C4-2B (cell line): ENCODE results near the gene SCAMP3.

Source experiments
- H3K27ac ChIP-seq: fragments of 450-650 bp; 2 replicates; pipeline ENCODE4 v1.5.1; 2017
- ZFX ChIP-seq: fragments of 450-650 bp; IDR thresholded peaks from 2 replicates; pipeline ENCODE4 v1.6.1; 2017
- TF ChIP-seq, protein P1 (sequence below): fragments of 450-650 bp; conservative IDR thresholded peaks from 2 replicates; pipeline ENCODE4 v1.5.1; 2017; ENCODE audit warnings: mild to moderate bottlenecking

The SCAMP3 gene

DNA sequence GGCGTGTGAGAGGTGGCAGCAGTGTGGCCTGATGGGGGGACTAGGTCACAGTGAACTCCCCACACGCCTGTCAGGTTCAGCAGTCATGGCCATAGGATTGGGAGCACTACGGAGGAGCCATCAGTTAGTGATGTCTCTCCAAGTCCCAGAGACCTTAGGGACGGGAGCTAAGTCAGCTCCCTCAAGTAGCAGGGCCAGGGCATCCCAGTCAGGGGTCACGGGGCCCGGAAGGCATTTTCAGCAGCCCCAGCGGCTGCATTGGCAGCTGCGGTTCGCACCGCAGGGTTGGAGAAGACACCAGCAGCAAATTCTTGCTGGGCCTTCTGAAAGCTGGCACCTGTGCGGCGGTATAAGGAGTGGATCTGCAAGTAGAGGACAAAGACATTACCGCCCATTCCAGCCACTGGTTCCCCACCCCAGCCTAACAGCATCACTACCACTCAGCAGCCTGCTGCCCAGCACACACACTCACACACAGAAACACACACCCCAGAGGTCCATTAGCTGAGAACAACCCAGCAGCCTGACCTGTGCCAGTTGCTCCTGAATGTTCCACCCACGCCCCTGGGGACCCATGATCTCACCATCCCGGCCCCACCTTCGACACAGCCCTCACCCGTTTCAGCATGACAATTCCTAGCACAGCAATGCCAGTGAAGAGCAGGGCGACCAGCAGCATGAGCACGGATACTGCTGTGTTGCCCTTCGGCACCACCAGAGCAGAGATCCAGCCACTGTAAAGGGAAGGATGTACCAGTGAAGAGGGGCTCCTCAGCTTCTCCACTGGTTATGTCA lies 5.9 kb downstream of the SCAMP3 start:
- no peak overlapping the region; the same call in 1 of the 2 replicates for H3K27ac ChIP-seq
- TF ChIP-seq, protein P1, sequence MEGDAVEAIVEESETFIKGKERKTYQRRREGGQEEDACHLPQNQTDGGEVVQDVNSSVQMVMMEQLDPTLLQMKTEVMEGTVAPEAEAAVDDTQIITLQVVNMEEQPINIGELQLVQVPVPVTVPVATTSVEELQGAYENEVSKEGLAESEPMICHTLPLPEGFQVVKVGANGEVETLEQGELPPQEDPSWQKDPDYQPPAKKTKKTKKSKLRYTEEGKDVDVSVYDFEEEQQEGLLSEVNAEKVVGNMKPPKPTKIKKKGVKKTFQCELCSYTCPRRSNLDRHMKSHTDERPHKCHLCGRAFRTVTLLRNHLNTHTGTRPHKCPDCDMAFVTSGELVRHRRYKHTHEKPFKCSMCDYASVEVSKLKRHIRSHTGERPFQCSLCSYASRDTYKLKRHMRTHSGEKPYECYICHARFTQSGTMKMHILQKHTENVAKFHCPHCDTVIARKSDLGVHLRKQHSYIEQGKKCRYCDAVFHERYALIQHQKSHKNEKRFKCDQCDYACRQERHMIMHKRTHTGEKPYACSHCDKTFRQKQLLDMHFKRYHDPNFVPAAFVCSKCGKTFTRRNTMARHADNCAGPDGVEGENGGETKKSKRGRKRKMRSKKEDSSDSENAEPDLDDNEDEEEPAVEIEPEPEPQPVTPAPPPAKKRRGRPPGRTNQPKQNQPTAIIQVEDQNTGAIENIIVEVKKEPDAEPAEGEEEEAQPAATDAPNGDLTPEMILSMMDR: no peak
- TF ChIP-seq ZFX: no peak

DNA sequence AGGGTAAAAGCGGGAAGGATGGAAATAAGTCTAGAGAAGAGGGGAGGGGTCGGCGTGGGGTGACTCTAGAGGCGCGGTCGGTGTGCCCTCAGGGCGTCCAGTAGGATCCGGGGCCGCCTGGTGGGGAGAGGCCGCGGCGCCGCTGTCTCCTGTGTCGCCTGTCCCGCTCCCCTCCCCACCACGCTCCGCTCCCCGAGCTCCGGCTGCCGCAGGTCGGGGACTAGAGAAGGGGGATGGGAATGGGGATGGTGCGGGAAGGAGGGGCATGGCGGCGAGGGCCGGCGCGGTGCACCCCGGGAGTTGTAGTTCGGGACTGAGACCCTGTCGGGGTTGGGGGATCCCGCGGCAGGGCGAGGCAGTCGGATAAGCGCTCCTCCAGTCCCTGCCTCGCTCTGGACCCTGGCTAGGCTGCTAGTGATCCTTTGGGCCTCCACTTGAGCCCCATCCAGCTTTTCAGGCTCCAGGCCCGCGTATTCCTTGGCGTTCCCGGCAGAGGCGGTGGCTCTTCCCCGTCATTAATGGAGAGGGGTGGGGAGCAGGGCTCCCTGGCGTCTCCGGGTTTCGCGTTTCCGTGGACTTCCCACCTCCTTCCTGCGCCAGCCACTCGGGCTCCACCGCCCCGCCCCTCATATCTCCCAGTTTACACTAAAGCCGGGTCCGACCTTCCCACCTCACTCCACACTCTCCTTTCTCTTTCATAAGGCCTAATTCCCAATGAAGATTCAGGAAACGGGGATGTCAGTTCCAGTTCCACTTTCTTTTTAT lies 6.7 kb downstream of the SCAMP3 start, which contains the start of gene ENTREP3:
Gene ENTREP3, minus strand, starts transcription at position 241 of the 765 bp plus-strand sequence. CDS start 606 bp downstream, outside the sequence.
- peak within 1 kb of the TSS; percentile 81 for H3K27ac ChIP-seq
- TF ChIP-seq ZFX: 0 out of 2 replicates have a peak, but pooled peaks have one; percentile 32
- TF ChIP-seq, protein P1: no peak; the same call in 1 of the 2 replicates

DNA sequence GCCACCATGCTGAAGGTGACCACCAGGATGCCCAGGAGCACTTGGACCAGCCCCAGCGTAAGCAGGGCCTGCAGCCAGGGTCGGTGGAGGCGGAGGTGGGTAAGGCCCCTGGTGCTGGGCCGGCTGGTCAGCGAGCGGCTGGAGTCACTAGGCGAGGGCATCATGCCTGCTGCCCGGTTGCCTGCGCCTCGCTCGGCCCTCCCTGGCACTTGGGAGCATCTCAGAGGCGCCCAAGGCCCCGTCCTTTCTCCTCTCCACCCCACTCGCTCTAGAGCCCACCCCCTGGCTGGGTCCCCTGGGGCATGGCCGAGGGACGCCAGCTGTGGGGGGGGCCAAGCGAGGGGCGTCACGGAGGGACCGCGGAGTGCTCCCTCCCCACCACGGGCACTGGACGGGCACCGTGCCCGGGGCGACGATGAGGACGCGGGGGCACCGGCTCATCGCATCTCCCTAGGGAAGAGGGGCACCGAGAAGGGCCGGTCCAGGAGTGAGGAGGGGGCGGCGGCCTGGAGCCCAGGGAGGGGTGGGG lies 7.4 kb downstream of the SCAMP3 start:
- H3K27ac ChIP-seq: peak overlapping the region; percentile 81

DNA sequence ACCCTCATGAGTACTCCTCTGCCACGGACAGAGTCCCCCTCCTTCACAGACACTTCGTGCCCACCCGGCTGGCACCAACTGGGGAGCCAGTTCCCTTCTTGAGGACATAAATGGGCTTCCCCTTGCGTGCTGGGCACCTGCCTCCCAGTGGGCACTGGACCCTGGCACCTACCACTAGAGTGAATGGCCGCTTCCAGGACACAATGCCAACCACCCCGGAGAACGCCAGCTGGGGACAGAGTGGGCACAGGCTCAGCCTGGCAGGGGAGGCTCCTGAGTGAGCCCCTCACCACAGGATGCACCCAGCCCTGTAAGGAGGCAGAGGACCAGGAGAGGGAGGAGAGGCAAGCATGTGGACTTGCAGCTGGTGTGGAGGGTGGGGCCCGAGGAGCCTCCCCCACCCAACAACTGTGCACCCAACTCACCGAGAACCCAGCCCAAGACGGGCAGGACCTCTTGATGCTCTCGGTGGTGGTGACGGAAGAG lies 7.9 kb downstream of the SCAMP3 start:
- H3K27ac ChIP-seq: peak overlapping the region; percentile 81
- no peak for TF ChIP-seq ZFX
- TF ChIP-seq, protein P1: no peak

More for the DNA sequence above, 7.4 kb downstream of the SCAMP3 start:
- peak; percentile 44; the same call in 1 of the 2 replicates for TF ChIP-seq ZFX
- TF ChIP-seq, protein P1: no peak

DNA sequence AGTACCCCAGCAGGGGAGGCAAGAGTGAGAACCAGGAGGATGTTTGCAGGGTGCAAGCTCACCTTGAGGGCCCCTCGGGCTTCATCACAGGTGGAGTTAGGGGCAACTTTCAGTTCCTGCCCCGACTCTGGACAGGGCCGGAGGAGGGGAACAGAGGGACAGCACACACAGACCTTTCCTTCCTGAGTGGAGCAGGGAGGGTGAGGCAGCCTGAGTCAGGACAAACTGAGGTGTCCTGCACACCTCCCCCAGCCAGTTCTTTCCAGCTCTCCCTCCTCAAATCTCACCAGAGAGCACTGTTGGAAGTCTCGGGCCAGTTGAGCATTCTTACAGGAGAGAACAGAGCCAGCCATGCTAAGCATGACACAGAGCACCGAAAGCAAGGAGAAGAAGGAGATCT lies 8.4 kb downstream of the SCAMP3 start:
- peak overlapping the region; percentile 81; the same call in 1 of the 2 replicates for H3K27ac ChIP-seq
- TF ChIP-seq ZFX: no peak
- TF ChIP-seq, protein P1: no peak

DNA sequence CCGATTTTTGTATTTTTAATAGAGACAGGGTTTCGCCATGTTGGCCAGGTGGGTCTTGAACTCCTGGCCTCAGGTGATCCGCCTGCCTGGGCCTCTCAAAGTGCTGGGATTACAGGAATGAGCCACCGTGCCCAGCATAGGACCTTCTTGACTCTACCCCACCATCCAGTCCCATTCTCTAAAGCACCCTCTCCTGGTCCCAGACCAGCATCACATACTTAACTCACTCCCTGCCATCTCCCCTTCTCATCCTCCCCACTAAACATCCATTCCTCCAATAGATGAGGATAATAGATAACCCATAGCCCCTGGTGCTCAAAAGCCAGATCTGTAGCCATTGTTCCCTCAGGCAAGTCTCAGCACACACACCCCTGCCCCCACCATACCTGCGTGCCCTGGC lies 9.0 kb downstream of the SCAMP3 start:
- H3K27ac ChIP-seq: no peak overlapping the region
- TF ChIP-seq ZFX: no peak
- TF ChIP-seq, protein P1: no peak
